SH-SY5Y (cell line): ENCODE results near the gene ARL16.

Experiments used
- GATA2 ChIP-seq: IDR thresholded peaks from 2 replicates; pipeline ENCODE4 v1.6.1; 2011; ENCODE audit warnings: mild to moderate bottlenecking, low read depth, low read length
- GATA3 ChIP-seq: IDR thresholded peaks from 2 replicates; pipeline ENCODE4 v1.6.1; 2011; ENCODE audit warnings: low read depth, mild to moderate bottlenecking, low read length, moderate library complexity

DNA sequence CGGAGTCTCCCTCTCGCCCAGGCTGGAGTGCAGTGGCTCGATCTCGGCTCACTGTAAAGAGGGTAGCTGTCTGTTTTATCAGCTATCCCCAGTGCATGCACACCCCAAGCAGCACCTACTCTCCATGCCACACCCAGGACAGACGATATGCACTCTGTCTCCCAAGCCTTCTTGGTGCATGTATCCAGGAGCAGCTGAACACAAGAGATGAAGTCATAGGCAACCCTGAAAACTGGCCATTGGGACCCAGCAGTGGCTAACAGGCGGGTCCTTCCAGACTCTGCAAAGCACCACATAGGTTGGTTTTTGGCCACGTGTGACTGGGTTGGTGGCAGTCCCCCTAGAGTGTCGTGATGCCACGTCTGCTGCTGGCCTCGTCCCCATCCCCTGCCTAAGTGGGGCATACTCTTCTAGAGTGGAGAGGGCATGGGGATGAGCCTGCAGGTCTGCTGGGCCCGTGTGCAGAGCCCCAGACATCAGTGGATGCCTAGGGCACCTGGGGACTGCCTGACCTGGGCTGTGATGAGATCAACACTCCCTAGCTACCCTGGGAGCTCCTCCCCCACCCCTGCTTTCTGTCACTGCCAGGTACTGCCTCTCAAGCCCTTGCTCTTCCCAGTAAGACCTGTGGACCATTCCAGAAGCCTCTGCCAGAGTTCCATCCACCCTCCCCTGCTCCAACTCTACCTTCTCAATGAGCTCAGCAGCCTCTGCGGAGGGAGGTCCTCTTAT is 36.6 kb downstream of the ARL16 start:
- TF ChIP-seq GATA2 (no peak), GATA3 (no peak)
